Hepatocyte (in vitro differentiated cells): ENCODE data around the gene PRCP. TPM values are rescaled to one million over a fixed set of nuclear protein-coding genes. Genes with fewer than 3 reads are reported as not detected.

Source experiments
- DNase-seq: peaks from one replicate; pipeline ENCODE4 v3.0.0-alpha.2; 2016; ENCODE audit warnings: low spot score
- H2AFZ ChIP-seq: fragments of 200-600 bp; sonication (generic); 2 replicates; pipeline ENCODE4 v1.6.0; 2016; ENCODE audit warnings: antibody characterized with exemption, mild to moderate bottlenecking
- H3K27ac ChIP-seq: fragments of 200-600 bp; sonication (generic); 2 replicates; pipeline ENCODE4 v1.5.1; 2016; ENCODE audit warnings: mild to moderate bottlenecking
- H3K27me3 ChIP-seq: fragments of 200-600 bp; sonication (generic); 2 replicates; pipeline ENCODE4 v1.6.1; 2016
- H3K36me3 ChIP-seq: fragments of 200-600 bp; sonication (generic); replicated peaks from 2 replicates; pipeline ENCODE4 v1.5.1; 2016; ENCODE audit warnings: low read depth; ENCODE audit not compliant: insufficient read depth
- H3K4me1 ChIP-seq: fragments of 200-600 bp; sonication (generic); 2 replicates; pipeline ENCODE4 v1.5.1; 2016; ENCODE audit warnings: mild to moderate bottlenecking, moderate library complexity; ENCODE audit not compliant: insufficient read depth
- H3K4me2 ChIP-seq: fragments of 200-600 bp; sonication (generic); 2 replicates; pipeline ENCODE4 v1.6.0; 2016
- H3K4me3 ChIP-seq: fragments of 200-600 bp; sonication (generic); 2 replicates; pipeline ENCODE4 v1.5.1; 2016; ENCODE audit warnings: mild to moderate bottlenecking
- H3K79me2 ChIP-seq: fragments of 200-600 bp; sonication (generic); 2 replicates; pipeline ENCODE4 v1.6.0; 2017; ENCODE audit warnings: mild to moderate bottlenecking
- H3K9me2 ChIP-seq: fragments of 200-600 bp; sonication (generic); replicated peaks from 2 replicates; pipeline ENCODE4 v1.6.0; 2017; ENCODE audit warnings: mild to moderate bottlenecking; ENCODE audit not compliant: insufficient read depth
- H3K9me3 ChIP-seq: fragments of 200-600 bp; sonication (generic); 2 replicates; pipeline ENCODE4 v1.5.1; 2016; ENCODE audit warnings: low read depth, mild to moderate bottlenecking
- H4K20me1 ChIP-seq: fragments of 200-600 bp; sonication (generic); 2 replicates; pipeline ENCODE4 v1.6.0; 2016; ENCODE audit warnings: mild to moderate bottlenecking; ENCODE audit not compliant: insufficient read depth, poor library complexity, severe bottlenecking
- CTCF ChIP-seq: fragments of 200-600 bp; sonication (generic); IDR thresholded peaks from 2 replicates; pipeline ENCODE4 v1.5.1; 2016; ENCODE audit warnings: antibody characterized with exemption, mild to moderate bottlenecking; ENCODE audit not compliant: poor library complexity
- EZH2 ChIP-seq: fragments of 200-600 bp; sonication (generic); IDR thresholded peaks from 2 replicates; pipeline ENCODE4 v1.6.1; 2016; ENCODE audit warnings: antibody characterized with exemption, mild to moderate bottlenecking, borderline replicate concordance
- EZH2phosphoT487 ChIP-seq: fragments of 200-600 bp; sonication (generic); IDR thresholded peaks from one replicate; pipeline ENCODE4 v1.6.1; 2018; ENCODE audit warnings: antibody characterized with exemption, mild to moderate bottlenecking, low read depth, moderate library complexity; ENCODE audit not compliant: unreplicated experiment, severe bottlenecking
- WGBS: methylation state at CpG from one replicate; pipeline ENCODE4 v1.1.6; 2016; ENCODE audit warnings: low lambda C conversion rate; ENCODE audit errors: missing lambda C conversion rate; 5-methylcytosine and 5-hydroxymethylcytosine counted together
- polyA plus RNA-seq: library from polyadenylated mRNA; unstranded; fragments of >200 nt; fragmentation: Nextera tagmentation; extraction: Ambion mirVana; gene quantifications from 2 replicates; pipeline ENCODE4 v1.2.1, GENCODE V29; 2016
- total RNA-seq: library from RNA; depleted of rRNA; stranded (reverse); fragments of >200 nt; gene quantifications from 2 replicates; pipeline ENCODE4 v1.2.3, GENCODE V29; 2014

Gene PRCP
- total and polyA plus RNA-seq, 2 experiments from 2014 or later: 46.8 to 53.0 TPM

GRCh38 chr11:82873919-82874333, 26.3 kb downstream of the PRCP start:
- no peaks in the 10 kb centered on the region for H4K20me1 ChIP-seq
- no peaks in the 10 kb centered on the region for H3K27me3 ChIP-seq
- H3K4me2 ChIP-seq: no peak overlapping the region
- DNase-seq: no peak
- peaks cover 2% of the 10 kb centered on the region for H3K79me2 ChIP-seq
- H3K27ac ChIP-seq: no peak overlapping the region
- TF ChIP-seq CTCF (no peak), EZH2phosphoT487 (no peak), EZH2 (no peak)
- H3K36me3 ChIP-seq: no peaks in the 10 kb centered on the region
- H2AFZ ChIP-seq: no peak overlapping the region
- H3K9me3 ChIP-seq: no peaks in the 10 kb centered on the region
- H3K4me1 ChIP-seq: no peaks in the 10 kb centered on the region
- H3K9me2 ChIP-seq: no peaks in the 10 kb centered on the region
- WGBS: 53% methylated on average over 5 of the region's 5 CpGs
- H3K4me3 ChIP-seq: no peak overlapping the region

- H3K9me2 ChIP-seq: no peaks in the 10 kb centered on the region
- H2AFZ ChIP-seq: no peak overlapping the region
- H3K79me2 ChIP-seq: peaks cover 2% of the 10 kb centered on the region
- no peaks in the 10 kb centered on the region for H3K9me3 ChIP-seq
- no peak overlapping the region for H3K4me2 ChIP-seq
- no peaks in the 10 kb centered on the region for H3K36me3 ChIP-seq
- no peak overlapping the region for H3K4me3 ChIP-seq
- 56% methylated on average over 7 of the region's 7 CpGs for WGBS
- no peak overlapping the region for H3K27ac ChIP-seq
- no peak for TF ChIP-seq CTCF
- TF ChIP-seq EZH2: no peak
- no peak for TF ChIP-seq EZH2phosphoT487
- no peaks in the 10 kb centered on the region for H3K27me3 ChIP-seq
- H3K4me1 ChIP-seq: peaks cover 2% of the 10 kb centered on the region
- no peak for DNase-seq
- no peaks in the 10 kb centered on the region for H4K20me1 ChIP-seq
Observed at GRCh38 chr11:82872377-82873150, 27.7 kb downstream of the PRCP start.

- H3K79me2 ChIP-seq: peaks cover 5% of the 10 kb centered on the region
- TF ChIP-seq EZH2 (no peak), EZH2phosphoT487 (no peak), CTCF (no peak)
- no peak overlapping the region for H3K27ac ChIP-seq
- WGBS: 96% methylated on average over 2 of the region's 2 CpGs
- no peaks in the 10 kb centered on the region for H3K36me3 ChIP-seq
- H3K9me3 ChIP-seq: no peaks in the 10 kb centered on the region
- no peaks in the 10 kb centered on the region for H3K27me3 ChIP-seq
- no peak overlapping the region for H3K4me2 ChIP-seq
- no peak overlapping the region for H2AFZ ChIP-seq
- H3K4me1 ChIP-seq: peaks cover 2% of the 10 kb centered on the region
- no peak overlapping the region for H3K4me3 ChIP-seq
- H3K9me2 ChIP-seq: no peaks in the 10 kb centered on the region
- DNase-seq: no peak
- no peaks in the 10 kb centered on the region for H4K20me1 ChIP-seq
Observed at GRCh38 chr11:82871646-82872045, 28.6 kb downstream of the PRCP start.
